WTC11 (cell line): ENCODE results near the gene TMEM62.
"Not testable (repeated sequence)": the region's sequence is repeated elsewhere in the genome, so short reads cannot be mapped to it uniquely, and the experiment has no call there.

Experiments used
- ATF3 ChIP-seq: sonication (generic); formaldehyde crosslinking; conservative IDR thresholded peaks from 2 replicates; pipeline ENCODE4 v1.8.1; 2022; ENCODE audit warnings: mild to moderate bottlenecking, missing genetic modification reagents
- CREB1 ChIP-seq: sonication (generic); formaldehyde crosslinking; IDR thresholded peaks from 2 replicates; pipeline ENCODE4 v1.8.0; 2023; ENCODE audit warnings: mild to moderate bottlenecking, missing genetic modification reagents
- ELF4 ChIP-seq: sonication (generic); formaldehyde crosslinking; IDR thresholded peaks from 2 replicates; pipeline ENCODE4 v1.8.1; 2022; ENCODE audit warnings: low read depth, mild to moderate bottlenecking, moderate library complexity, missing genetic modification reagents
- FOXP1 ChIP-seq: sonication (generic); formaldehyde crosslinking; IDR thresholded peaks from 2 replicates; pipeline ENCODE4 v1.8.0; 2022; ENCODE audit warnings: missing genetic modification reagents, mild to moderate bottlenecking, moderate library complexity, borderline replicate concordance
- KAT7 ChIP-seq: sonication (generic); formaldehyde crosslinking; IDR thresholded peaks from 2 replicates; pipeline ENCODE4 v1.8.1; 2023; ENCODE audit warnings: missing genetic modification reagents, mild to moderate bottlenecking, borderline replicate concordance
- NFE2L1 ChIP-seq: sonication (generic); formaldehyde crosslinking; IDR thresholded peaks from 2 replicates; pipeline ENCODE4 v1.8.1; 2023; ENCODE audit warnings: missing genetic modification reagents
- RORB ChIP-seq: fragments of 250-450 bp; sonication (Bioruptor Pico); IDR thresholded peaks from 2 replicates; pipeline ENCODE4 v1.9.0; 2021; ENCODE audit warnings: mild to moderate bottlenecking
- ZBTB21 ChIP-seq: sonication (generic); formaldehyde crosslinking; IDR thresholded peaks from 2 replicates; pipeline ENCODE4 v1.8.1; 2023; ENCODE audit warnings: mild to moderate bottlenecking, missing genetic modification reagents, borderline replicate concordance
- ZNF232 ChIP-seq: sonication (generic); formaldehyde crosslinking; IDR thresholded peaks from 2 replicates; pipeline ENCODE4 v1.8.0; 2022; ENCODE audit warnings: mild to moderate bottlenecking, missing genetic modification reagents
- ZNF396 ChIP-seq: fragments of 250-450 bp; sonication (Bioruptor Pico); IDR thresholded peaks from 2 replicates; pipeline ENCODE4 v1.8.0; 2021; ENCODE audit warnings: mild to moderate bottlenecking, moderate library complexity, borderline replicate concordance
- TF ChIP-seq, protein P1 (sequence below): fragments of 200-600 bp; IDR thresholded peaks from 2 replicates; pipeline ENCODE4 v1.8.0; 2022; ENCODE audit warnings: antibody characterized with exemption
- TF ChIP-seq, protein P2 (sequence below): sonication (generic); formaldehyde crosslinking; IDR thresholded peaks from 2 replicates; pipeline ENCODE4 v1.8.0; 2023; ENCODE audit warnings: mild to moderate bottlenecking, missing genetic modification reagents
- TF ChIP-seq, protein P3 (sequence below): sonication (generic); formaldehyde crosslinking; IDR thresholded peaks from 2 replicates; pipeline ENCODE4 v1.8.0; 2022; ENCODE audit warnings: mild to moderate bottlenecking, missing genetic modification reagents
- TF ChIP-seq, protein P4 (sequence below): sonication (generic); formaldehyde crosslinking; IDR thresholded peaks from 2 replicates; pipeline ENCODE4 v1.8.1; 2022; ENCODE audit warnings: missing genetic modification reagents, borderline replicate concordance

DNA sequence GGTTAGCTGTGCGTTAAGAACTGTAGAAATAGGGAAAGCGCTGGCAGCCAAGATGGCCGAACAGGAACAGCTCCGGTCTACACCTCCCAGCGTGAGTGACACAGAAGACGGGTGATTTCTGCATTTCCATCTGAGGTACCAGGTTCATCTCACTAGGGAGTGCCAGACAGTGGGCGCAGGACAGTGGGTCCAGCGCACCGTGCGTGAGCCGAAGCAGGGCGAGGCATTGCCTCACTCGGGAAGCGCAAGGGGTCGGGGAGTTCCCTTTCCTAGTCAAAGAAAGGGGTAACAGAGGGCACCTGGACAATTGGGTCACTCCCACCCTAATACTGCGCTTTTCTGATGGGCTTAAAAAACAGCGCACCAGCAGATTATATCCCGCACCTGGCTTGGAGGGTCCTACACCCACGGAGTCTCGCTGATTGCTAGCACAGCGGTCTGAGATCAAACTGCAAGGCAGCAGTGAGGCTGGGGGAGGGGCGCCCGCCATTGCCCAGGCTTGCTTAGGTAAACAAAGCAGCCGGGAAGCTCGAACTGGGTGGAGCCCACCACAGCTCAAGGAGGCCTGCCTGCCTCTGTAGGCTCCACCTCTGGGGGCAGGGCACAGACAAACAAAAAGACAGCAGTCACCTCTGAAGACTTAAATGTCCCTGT lies 42.4 kb downstream of the TMEM62 start:
- not testable (repeated sequence) for TF ChIP-seq ZNF232 (CRISPR knock-in tag); NFE2L1 (CRISPR knock-in tag); CREB1 (CRISPR knock-in tag); ZBTB21 (CRISPR knock-in tag); ZNF396 (CRISPR knock-in tag); FOXP1 (CRISPR knock-in tag); ATF3 (CRISPR knock-in tag); KAT7 (CRISPR knock-in tag); ELF4; RORB (CRISPR knock-in tag)
- TF ChIP-seq, protein P1, sequence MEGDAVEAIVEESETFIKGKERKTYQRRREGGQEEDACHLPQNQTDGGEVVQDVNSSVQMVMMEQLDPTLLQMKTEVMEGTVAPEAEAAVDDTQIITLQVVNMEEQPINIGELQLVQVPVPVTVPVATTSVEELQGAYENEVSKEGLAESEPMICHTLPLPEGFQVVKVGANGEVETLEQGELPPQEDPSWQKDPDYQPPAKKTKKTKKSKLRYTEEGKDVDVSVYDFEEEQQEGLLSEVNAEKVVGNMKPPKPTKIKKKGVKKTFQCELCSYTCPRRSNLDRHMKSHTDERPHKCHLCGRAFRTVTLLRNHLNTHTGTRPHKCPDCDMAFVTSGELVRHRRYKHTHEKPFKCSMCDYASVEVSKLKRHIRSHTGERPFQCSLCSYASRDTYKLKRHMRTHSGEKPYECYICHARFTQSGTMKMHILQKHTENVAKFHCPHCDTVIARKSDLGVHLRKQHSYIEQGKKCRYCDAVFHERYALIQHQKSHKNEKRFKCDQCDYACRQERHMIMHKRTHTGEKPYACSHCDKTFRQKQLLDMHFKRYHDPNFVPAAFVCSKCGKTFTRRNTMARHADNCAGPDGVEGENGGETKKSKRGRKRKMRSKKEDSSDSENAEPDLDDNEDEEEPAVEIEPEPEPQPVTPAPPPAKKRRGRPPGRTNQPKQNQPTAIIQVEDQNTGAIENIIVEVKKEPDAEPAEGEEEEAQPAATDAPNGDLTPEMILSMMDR = not testable (repeated sequence)
- TF ChIP-seq, protein P2, sequence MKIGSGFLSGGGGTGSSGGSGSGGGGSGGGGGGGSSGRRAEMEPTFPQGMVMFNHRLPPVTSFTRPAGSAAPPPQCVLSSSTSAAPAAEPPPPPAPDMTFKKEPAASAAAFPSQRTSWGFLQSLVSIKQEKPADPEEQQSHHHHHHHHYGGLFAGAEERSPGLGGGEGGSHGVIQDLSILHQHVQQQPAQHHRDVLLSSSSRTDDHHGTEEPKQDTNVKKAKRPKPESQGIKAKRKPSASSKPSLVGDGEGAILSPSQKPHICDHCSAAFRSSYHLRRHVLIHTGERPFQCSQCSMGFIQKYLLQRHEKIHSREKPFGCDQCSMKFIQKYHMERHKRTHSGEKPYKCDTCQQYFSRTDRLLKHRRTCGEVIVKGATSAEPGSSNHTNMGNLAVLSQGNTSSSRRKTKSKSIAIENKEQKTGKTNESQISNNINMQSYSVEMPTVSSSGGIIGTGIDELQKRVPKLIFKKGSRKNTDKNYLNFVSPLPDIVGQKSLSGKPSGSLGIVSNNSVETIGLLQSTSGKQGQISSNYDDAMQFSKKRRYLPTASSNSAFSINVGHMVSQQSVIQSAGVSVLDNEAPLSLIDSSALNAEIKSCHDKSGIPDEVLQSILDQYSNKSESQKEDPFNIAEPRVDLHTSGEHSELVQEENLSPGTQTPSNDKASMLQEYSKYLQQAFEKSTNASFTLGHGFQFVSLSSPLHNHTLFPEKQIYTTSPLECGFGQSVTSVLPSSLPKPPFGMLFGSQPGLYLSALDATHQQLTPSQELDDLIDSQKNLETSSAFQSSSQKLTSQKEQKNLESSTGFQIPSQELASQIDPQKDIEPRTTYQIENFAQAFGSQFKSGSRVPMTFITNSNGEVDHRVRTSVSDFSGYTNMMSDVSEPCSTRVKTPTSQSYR (CRISPR knock-in tag) = not testable (repeated sequence)
- TF ChIP-seq, protein P3, sequence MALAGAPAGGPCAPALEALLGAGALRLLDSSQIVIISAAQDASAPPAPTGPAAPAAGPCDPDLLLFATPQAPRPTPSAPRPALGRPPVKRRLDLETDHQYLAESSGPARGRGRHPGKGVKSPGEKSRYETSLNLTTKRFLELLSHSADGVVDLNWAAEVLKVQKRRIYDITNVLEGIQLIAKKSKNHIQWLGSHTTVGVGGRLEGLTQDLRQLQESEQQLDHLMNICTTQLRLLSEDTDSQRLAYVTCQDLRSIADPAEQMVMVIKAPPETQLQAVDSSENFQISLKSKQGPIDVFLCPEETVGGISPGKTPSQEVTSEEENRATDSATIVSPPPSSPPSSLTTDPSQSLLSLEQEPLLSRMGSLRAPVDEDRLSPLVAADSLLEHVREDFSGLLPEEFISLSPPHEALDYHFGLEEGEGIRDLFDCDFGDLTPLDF (CRISPR knock-in tag) = not testable (repeated sequence)
- TF ChIP-seq, protein P4, sequence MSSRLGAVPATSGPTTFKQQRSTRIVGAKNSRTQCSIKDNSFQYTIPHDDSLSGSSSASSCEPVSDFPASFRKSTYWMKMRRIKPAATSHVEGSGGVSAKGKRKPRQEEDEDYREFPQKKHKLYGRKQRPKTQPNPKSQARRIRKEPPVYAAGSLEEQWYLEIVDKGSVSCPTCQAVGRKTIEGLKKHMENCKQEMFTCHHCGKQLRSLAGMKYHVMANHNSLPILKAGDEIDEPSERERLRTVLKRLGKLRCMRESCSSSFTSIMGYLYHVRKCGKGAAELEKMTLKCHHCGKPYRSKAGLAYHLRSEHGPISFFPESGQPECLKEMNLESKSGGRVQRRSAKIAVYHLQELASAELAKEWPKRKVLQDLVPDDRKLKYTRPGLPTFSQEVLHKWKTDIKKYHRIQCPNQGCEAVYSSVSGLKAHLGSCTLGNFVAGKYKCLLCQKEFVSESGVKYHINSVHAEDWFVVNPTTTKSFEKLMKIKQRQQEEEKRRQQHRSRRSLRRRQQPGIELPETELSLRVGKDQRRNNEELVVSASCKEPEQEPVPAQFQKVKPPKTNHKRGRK (CRISPR knock-in tag) = not testable (repeated sequence)
